GM12878 (cell line): ENCODE measurements around the gene TPI1. TPM values are rescaled to one million over a fixed set of nuclear protein-coding genes. Genes with fewer than 3 reads are reported as not detected.

Experiments used
- ATAC-seq: fragments of 200-7000 bp; cut with Tn5 transposase; 3 replicates; pipeline ENCODE4 v1.9.1; 2020; ENCODE audit warnings: mild to moderate bottlenecking, moderate library complexity
- BruUV-seq: library from RNA; stranded (reverse); fragments of 400-500 nt; replicated peaks from 2 replicates; lab custom pipeline; 2021; lab: Mats Ljungman, UMichigan
- CTCF ChIA-PET: fragments of 300-600 bp; sonication (Branson Sonifier 250); formaldehyde crosslinking; extraction: SDS; loops from one replicate; lab custom pipeline; 2021; ENCODE audit warnings: inconsistent platforms; lab: Yijun Ruan, JAX
- POLR2A ChIA-PET: fragments of 350-600 bp; formaldehyde crosslinking; extraction: SDS; loops from one replicate; lab custom pipeline; 2021; ENCODE audit warnings: inconsistent platforms; lab: Charles Lee
- RAD21 ChIA-PET: fragments of 300-600 bp; sonication (Branson Sonifier 250); formaldehyde crosslinking; loops from one replicate; lab custom pipeline; 2023; ENCODE audit warnings: antibody characterized with exemption; ENCODE audit not compliant: unreplicated experiment; lab: Charles Lee
- SMC1A ChIA-PET: fragments of 300-600 bp; sonication (Branson Sonifier 250); formaldehyde crosslinking; loops from one replicate; lab custom pipeline; 2023; ENCODE audit not compliant: unreplicated experiment, uncharacterized antibody; lab: Charles Lee
- DNase-seq: peaks from one replicate; pipeline ENCODE4 v3.0.0-alpha.2; 2011; ENCODE audit warnings: low read depth, low spot score
- FAIRE-seq: peaks from 3 replicates; lab custom pipeline; 2011; peaks lifted over from hg19 to GRCh38; lab: Jason Lieb, UNC
- H2AFZ ChIP-seq: 2 replicates; pipeline ENCODE4 v1.6.0; 2011; ENCODE audit warnings: low read depth, low read length, control low read depth; ENCODE audit not compliant: control insufficient read depth
- H3K27ac ChIP-seq: 2 replicates; pipeline ENCODE4 v1.5.1; 2011; ENCODE audit warnings: control low read depth; ENCODE audit not compliant: control insufficient read depth, insufficient read depth
- H3K27me3 ChIP-seq, 2 experiments: replicated peaks in 1 of 2; 2 replicates each; pipeline versions ENCODE4 v1.6.0 to v1.6.1; 2011; ENCODE audit warnings: low read length in 1 of 2; ENCODE audit not compliant: control insufficient read depth in 2 of 2, insufficient read depth in 2 of 2
- H3K36me3 ChIP-seq, 2 experiments: 2 replicates each; pipeline ENCODE4 v1.5.1; 2011; ENCODE audit warnings: low read length in 1 of 2; ENCODE audit not compliant: control insufficient read depth in 2 of 2, insufficient read depth in 2 of 2
- H3K4me1 ChIP-seq: 2 replicates; pipeline ENCODE4 v1.6.1; 2011; ENCODE audit warnings: mild to moderate bottlenecking, low read length, moderate library complexity, mixed read lengths; ENCODE audit not compliant: control insufficient read depth, insufficient read depth
- H3K4me2 ChIP-seq: 2 replicates; pipeline ENCODE4 v1.6.0; 2011; ENCODE audit warnings: control low read depth; ENCODE audit not compliant: control insufficient read depth, insufficient read depth
- H3K4me3 ChIP-seq: fragments of 200-600 bp; sonication (generic); 2 replicates; pipeline ENCODE4 v1.5.1; 2016
- H3K79me2 ChIP-seq: 2 replicates; pipeline ENCODE4 v1.6.0; 2011; ENCODE audit warnings: low read length; ENCODE audit not compliant: control insufficient read depth, insufficient read depth
- H3K9ac ChIP-seq: 2 replicates; pipeline ENCODE4 v1.8.0; 2011; ENCODE audit warnings: low read length, control low read depth, mixed read lengths; ENCODE audit not compliant: control insufficient read depth, insufficient read depth
- H3K9me3 ChIP-seq: replicated peaks from 3 replicates; pipeline ENCODE4 v1.5.1; 2011; ENCODE audit warnings: mild to moderate bottlenecking, low read length; ENCODE audit not compliant: control insufficient read depth, insufficient read depth
- H4K20me1 ChIP-seq: 2 replicates; pipeline ENCODE4 v1.6.0; 2011; ENCODE audit not compliant: control insufficient read depth, insufficient read depth
- CBFB ChIP-seq: IDR thresholded peaks from 2 replicates; pipeline ENCODE4 v1.6.1; 2016; ENCODE audit warnings: antibody characterized with exemption, low read depth
- E2F8 ChIP-seq: fragments of 450-650 bp; IDR thresholded peaks from 2 replicates; pipeline ENCODE4 v1.6.1; 2018; ENCODE audit warnings: mild to moderate bottlenecking, low read depth, moderate library complexity; ENCODE audit not compliant: partially characterized antibody
- HDAC2 ChIP-seq: fragments of 200-600 bp; sonication (generic); IDR thresholded peaks from 2 replicates; pipeline ENCODE4 v1.6.1; 2017
- KLF5 ChIP-seq: fragments of 450-650 bp; IDR thresholded peaks from 2 replicates; pipeline ENCODE4 v1.6.1; 2014; ENCODE audit warnings: mild to moderate bottlenecking; ENCODE audit not compliant: partially characterized antibody
- MTA3 ChIP-seq: IDR thresholded peaks from 2 replicates; pipeline ENCODE4 v1.6.1; 2012; ENCODE audit warnings: low read length, inconsistent platforms, borderline replicate concordance
- NFYA ChIP-seq: IDR thresholded peaks from 2 replicates; pipeline ENCODE4 v1.6.1; 2011; ENCODE audit warnings: low read depth, mild to moderate bottlenecking, low read length, improper control_type of control experiment, borderline replicate concordance
- POLR2AphosphoS5 ChIP-seq: IDR thresholded peaks from 2 replicates; pipeline ENCODE4 v1.6.1; 2011; ENCODE audit warnings: mild to moderate bottlenecking, low read length, inconsistent platforms
- RELB ChIP-seq: fragments of 450-650 bp; IDR thresholded peaks from 2 replicates; pipeline ENCODE4 v1.6.1; 2017; ENCODE audit warnings: low read depth, mild to moderate bottlenecking, moderate library complexity
- ZNF274 ChIP-seq: IDR thresholded peaks from one replicate; pipeline ENCODE4 v1.8.0; 2011; ENCODE audit not compliant: insufficient read length, insufficient read depth
- ZSCAN29 ChIP-seq: fragments of 450-650 bp; IDR thresholded peaks from 2 replicates; pipeline ENCODE4 v1.6.1; 2017; ENCODE audit warnings: mild to moderate bottlenecking, moderate library complexity
- WGBS: methylation state at CpG from one replicate; pipeline ENCODE4 v1.1.6; 2016; ENCODE audit warnings: low lambda C conversion rate; ENCODE audit not compliant: insufficient replicate concordance, insufficient coverage; ENCODE audit errors: missing lambda C conversion rate; 5-methylcytosine and 5-hydroxymethylcytosine counted together
- in situ Hi-C: fragments of 300-500 bp; cut with MboI; formaldehyde crosslinking; loops from 9 replicates; pipeline ENCODE4 v1.14.3; 2018; ENCODE audit warnings: mixed read lengths
- intact Hi-C: fragments of 100-400 bp; cut with micrococcal nuclease; formaldehyde crosslinking; loops from one replicate; pipeline ENCODE4 v1.14.2; 2022; ENCODE audit not compliant: unreplicated experiment
- polyA plus RNA-seq, 11 experiments: library from polyadenylated mRNA; depleted of rRNA in 4 of 11; unstranded in 6 of 11; stranded (reverse) in 5 of 11; fragments of >200 nt; fragmentation: Nextera tagmentation in 4 of 11; fragmentation: Illumina TruSeq in 1 of 11; extraction: Ambion mirVana in 4 of 11; extraction: Trizol in 1 of 11; gene quantifications; 1 replicate in 1 of 11; 2 replicates in 10 of 11; pipeline versions ENCODE4 v1.2.1 to v1.2.3, GENCODE V29; 2011 to 2016; ENCODE audit warnings: inconsistent platforms in 2 of 11, missing spikeins in 2 of 11, low read depth in 1 of 11
- total RNA-seq, 4 experiments: library from RNA; depleted of rRNA in 3 of 4; stranded (reverse); fragments of >200 nt in 3 of 4; fragmentation: Illumina TruSeq in 1 of 4; extraction: Trizol in 1 of 4; gene quantifications; 2 replicates each; pipeline versions ENCODE4 v1.2.1 to v1.2.3, GENCODE V29; 2013 to 2021
- TF ChIP-seq, protein P1 (sequence below): fragments of 450-650 bp; IDR thresholded peaks from 2 replicates; pipeline ENCODE4 v1.6.1; 2014; ENCODE audit warnings: mild to moderate bottlenecking
- TF ChIP-seq, protein P2 (sequence below): fragments of 150-350 bp; IDR thresholded peaks from 2 replicates; pipeline ENCODE4 v1.6.1; 2016; ENCODE audit warnings: low read depth, low read length

TPI1 gene
- total and polyA plus RNA-seq, 10 of the 15 experiments (the other 5 are each of a cell fraction or from before 2014, with no cell fraction given): 916 to 7,349 (median 1,677) TPM

DNA sequence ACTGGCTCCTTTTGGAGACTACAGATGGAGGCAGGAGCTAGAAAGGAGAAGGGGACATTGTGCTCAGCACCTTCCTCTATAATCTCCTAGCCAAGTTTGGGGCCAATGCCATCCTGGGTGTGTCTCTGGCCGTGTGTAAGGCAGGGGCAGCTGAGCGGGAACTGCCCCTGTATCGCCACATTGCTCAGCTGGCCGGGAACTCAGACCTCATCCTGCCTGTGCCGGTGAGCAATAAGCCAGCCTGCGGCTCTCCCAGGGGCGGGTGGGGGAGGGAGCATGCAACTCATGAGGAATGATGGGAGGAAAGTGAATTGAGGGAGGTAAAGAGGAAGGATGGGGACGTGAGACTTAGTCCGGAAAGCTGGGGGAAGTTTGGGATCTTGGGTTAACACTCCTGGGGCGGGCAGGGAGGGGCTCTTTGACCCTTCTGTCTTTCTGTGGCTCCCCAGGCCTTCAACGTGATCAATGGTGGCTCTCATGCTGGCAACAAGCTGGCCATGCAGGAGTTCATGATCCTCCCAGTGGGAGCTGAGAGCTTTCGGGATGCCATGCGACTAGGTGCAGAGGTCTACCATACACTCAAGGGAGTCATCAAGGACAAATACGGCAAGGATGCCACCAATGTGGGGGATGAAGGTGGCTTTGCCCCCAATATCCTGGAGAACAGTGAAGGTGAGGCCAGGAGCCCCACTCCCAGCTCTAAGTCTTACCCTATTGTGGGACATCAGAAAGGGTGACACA is 50.3 kb downstream of the TPI1 start:
- no peaks in the 10 kb centered on the region for H3K27me3 ChIP-seq
- peaks cover 28% of the 10 kb centered on the region for H3K4me1 ChIP-seq
- ChIA-PET RAD21 (no interaction called here), CTCF (interaction anchor here (0.7 to 1.9 kb wide), 4 partner anchors 8 to 49 kb away, joined by 3 to 7 read pairs (median 4); partner anchors contain the start of gene SPSB2), POLR2A (interaction anchor here (0.6 to 1.2 kb wide), 2 partner anchors 9 to 17 kb away, joined by 4 to 6 read pairs; no protein-coding TSS in a partner anchor), SMC1A (interaction anchor here (1.3 kb wide), 1 partner anchor 26 kb away, joined by 3 read pairs; no protein-coding TSS in a partner anchor)
- TSS peak; percentile 32 for BruUV-seq
- H3K9ac ChIP-seq: no peak overlapping the region
- H2AFZ ChIP-seq: no peak overlapping the region
- no peaks in the 10 kb centered on the region for H3K9me3 ChIP-seq
- no peaks in the 10 kb centered on the region for H4K20me1 ChIP-seq
- in situ Hi-C loops (no loop called here), intact Hi-C loops (no loop called here)
- WGBS: 86% methylated on average over 14 of the region's 14 CpGs
- H3K27ac ChIP-seq: no peak overlapping the region
- DNase-seq (no peak), ATAC-seq (no peak), FAIRE-seq (no peak)
- H3K4me2 ChIP-seq: no peak overlapping the region
- peaks cover 23% of the 10 kb centered on the region for H3K79me2 ChIP-seq
- H3K4me3 ChIP-seq: no peak overlapping the region
- peaks cover 2 to 10% of the 10 kb centered on the region in 2 experiments; a peak in 2 of 4 replicates for H3K36me3 ChIP-seq
- TF ChIP-seq CBFB (no peak), HDAC2 (no peak), KLF5 (no peak), ZSCAN29 (no peak), ZNF274 (no peak), POLR2AphosphoS5 (no peak), MTA3 (no peak), RELB (no peak), E2F8 (no peak), NFYA (no peak)
- TF ChIP-seq, protein P1, sequence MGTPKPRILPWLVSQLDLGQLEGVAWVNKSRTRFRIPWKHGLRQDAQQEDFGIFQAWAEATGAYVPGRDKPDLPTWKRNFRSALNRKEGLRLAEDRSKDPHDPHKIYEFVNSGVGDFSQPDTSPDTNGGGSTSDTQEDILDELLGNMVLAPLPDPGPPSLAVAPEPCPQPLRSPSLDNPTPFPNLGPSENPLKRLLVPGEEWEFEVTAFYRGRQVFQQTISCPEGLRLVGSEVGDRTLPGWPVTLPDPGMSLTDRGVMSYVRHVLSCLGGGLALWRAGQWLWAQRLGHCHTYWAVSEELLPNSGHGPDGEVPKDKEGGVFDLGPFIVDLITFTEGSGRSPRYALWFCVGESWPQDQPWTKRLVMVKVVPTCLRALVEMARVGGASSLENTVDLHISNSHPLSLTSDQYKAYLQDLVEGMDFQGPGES: no peak
- TF ChIP-seq, protein P2, sequence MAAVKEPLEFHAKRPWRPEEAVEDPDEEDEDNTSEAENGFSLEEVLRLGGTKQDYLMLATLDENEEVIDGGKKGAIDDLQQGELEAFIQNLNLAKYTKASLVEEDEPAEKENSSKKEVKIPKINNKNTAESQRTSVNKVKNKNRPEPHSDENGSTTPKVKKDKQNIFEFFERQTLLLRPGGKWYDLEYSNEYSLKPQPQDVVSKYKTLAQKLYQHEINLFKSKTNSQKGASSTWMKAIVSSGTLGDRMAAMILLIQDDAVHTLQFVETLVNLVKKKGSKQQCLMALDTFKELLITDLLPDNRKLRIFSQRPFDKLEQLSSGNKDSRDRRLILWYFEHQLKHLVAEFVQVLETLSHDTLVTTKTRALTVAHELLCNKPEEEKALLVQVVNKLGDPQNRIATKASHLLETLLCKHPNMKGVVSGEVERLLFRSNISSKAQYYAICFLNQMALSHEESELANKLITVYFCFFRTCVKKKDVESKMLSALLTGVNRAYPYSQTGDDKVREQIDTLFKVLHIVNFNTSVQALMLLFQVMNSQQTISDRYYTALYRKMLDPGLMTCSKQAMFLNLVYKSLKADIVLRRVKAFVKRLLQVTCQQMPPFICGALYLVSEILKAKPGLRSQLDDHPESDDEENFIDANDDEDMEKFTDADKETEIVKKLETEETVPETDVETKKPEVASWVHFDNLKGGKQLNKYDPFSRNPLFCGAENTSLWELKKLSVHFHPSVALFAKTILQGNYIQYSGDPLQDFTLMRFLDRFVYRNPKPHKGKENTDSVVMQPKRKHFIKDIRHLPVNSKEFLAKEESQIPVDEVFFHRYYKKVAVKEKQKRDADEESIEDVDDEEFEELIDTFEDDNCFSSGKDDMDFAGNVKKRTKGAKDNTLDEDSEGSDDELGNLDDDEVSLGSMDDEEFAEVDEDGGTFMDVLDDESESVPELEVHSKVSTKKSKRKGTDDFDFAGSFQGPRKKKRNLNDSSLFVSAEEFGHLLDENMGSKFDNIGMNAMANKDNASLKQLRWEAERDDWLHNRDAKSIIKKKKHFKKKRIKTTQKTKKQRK: no peak
